Astrocyte (in vitro differentiated cells and primary cell): ENCODE results near the gene PLB1. TPM values are rescaled to one million over a fixed set of nuclear protein-coding genes. Genes with fewer than 3 reads are reported as not detected.

Experiments used
- DNase-seq: peaks from one replicate; pipeline ENCODE4 v3.0.0-alpha.2; 2010; ENCODE audit warnings: low read depth
- FAIRE-seq: peaks from 2 replicates; lab custom pipeline; 2011; peaks lifted over from hg19 to GRCh38; lab: Jason Lieb, UNC
- H2AFZ ChIP-seq: 2 replicates; pipeline ENCODE4 v1.6.0; 2012; ENCODE audit warnings: low read depth, low read length, inconsistent platforms
- H3K27ac ChIP-seq: 2 replicates; pipeline ENCODE4 v1.5.1; 2011; ENCODE audit warnings: low read depth, low read length, inconsistent platforms
- H3K27me3 ChIP-seq: 2 replicates; pipeline ENCODE4 v1.6.0; 2011; ENCODE audit warnings: low read length, inconsistent platforms; ENCODE audit not compliant: insufficient read depth
- H3K36me3 ChIP-seq: 2 replicates; pipeline ENCODE4 v1.5.1; 2011; ENCODE audit warnings: low read length, inconsistent platforms; ENCODE audit not compliant: insufficient read depth
- H3K4me1 ChIP-seq: 2 replicates; pipeline ENCODE4 v1.5.1; 2011; ENCODE audit warnings: low read length, inconsistent platforms; ENCODE audit not compliant: insufficient read depth
- H3K4me2 ChIP-seq: 2 replicates; pipeline ENCODE4 v1.6.0; 2012; ENCODE audit warnings: low read length, inconsistent platforms
- H3K4me3 ChIP-seq: 2 replicates; pipeline ENCODE4 v1.5.1; 2011; ENCODE audit warnings: low read depth, mild to moderate bottlenecking, low read length, inconsistent platforms; ENCODE audit not compliant: insufficient read depth
- H3K79me2 ChIP-seq: 2 replicates; pipeline ENCODE4 v1.6.0; 2012; ENCODE audit warnings: mild to moderate bottlenecking, low read length, inconsistent platforms; ENCODE audit not compliant: insufficient read depth
- H3K9ac ChIP-seq: 2 replicates; pipeline ENCODE4 v1.6.0; 2012; ENCODE audit warnings: mild to moderate bottlenecking, low read length, inconsistent platforms
- H3K9me3 ChIP-seq: 2 replicates; pipeline ENCODE4 v1.5.1; 2012; ENCODE audit warnings: low read depth, mild to moderate bottlenecking, low read length, inconsistent platforms; ENCODE audit not compliant: insufficient read depth
- H4K20me1 ChIP-seq: 2 replicates; pipeline ENCODE4 v1.6.0; 2012; ENCODE audit warnings: low read length, inconsistent platforms; ENCODE audit not compliant: insufficient read depth
- H3K27ac Mint-ChIP-seq: one replicate; pipeline ENCODE4 v1.8.0; 2021; ENCODE audit warnings: mild to moderate bottlenecking, mixed read lengths; ENCODE audit not compliant: unreplicated experiment
- H3K27me3 Mint-ChIP-seq: one replicate; pipeline ENCODE4 v1.8.0; 2021; ENCODE audit warnings: low read depth, mixed read lengths; ENCODE audit not compliant: unreplicated experiment
- H3K36me3 Mint-ChIP-seq: one replicate; pipeline ENCODE4 v1.8.0; 2021; ENCODE audit warnings: low read depth, mixed read lengths; ENCODE audit not compliant: unreplicated experiment
- H3K4me1 Mint-ChIP-seq: one replicate; pipeline ENCODE4 v1.8.0; 2021; ENCODE audit warnings: low read depth, mixed read lengths; ENCODE audit not compliant: unreplicated experiment
- H3K4me3 Mint-ChIP-seq: one replicate; pipeline ENCODE4 v1.8.0; 2021; ENCODE audit warnings: mild to moderate bottlenecking, moderate library complexity, mixed read lengths; ENCODE audit not compliant: unreplicated experiment
- H3K9me3 Mint-ChIP-seq: one replicate; pipeline ENCODE4 v1.8.0; 2021; ENCODE audit warnings: mild to moderate bottlenecking, mixed read lengths; ENCODE audit not compliant: unreplicated experiment
- EZH2 ChIP-seq: IDR thresholded peaks from 2 replicates; pipeline ENCODE4 v1.6.1; 2012; ENCODE audit warnings: mild to moderate bottlenecking, low read length, inconsistent platforms; ENCODE audit not compliant: insufficient read depth
- total RNA-seq: library from RNA; stranded (reverse); gene quantifications from 2 replicates; pipeline ENCODE4 v1.2.1, GENCODE V29; 2021
- TF ChIP-seq, protein P1 (sequence below): IDR thresholded peaks from 2 replicates; pipeline ENCODE4 v1.5.1; 2011; ENCODE audit warnings: low read depth, mild to moderate bottlenecking, inconsistent platforms, low read length, moderate library complexity; ENCODE audit not compliant: insufficient read depth

PLB1 gene
- total RNA-seq, 1 donor from 2014 or later = 0.98 TPM

- Histone ChIP-seq H3K4me3 (no peak overlapping the region), H4K20me1 (no peaks in the 10 kb centered on the region), H3K4me1 (peaks cover 6% of the 10 kb centered on the region), H2AFZ (no peak overlapping the region), H3K27ac (no peak overlapping the region), H3K9ac (no peak overlapping the region), H3K9me3 (no peaks in the 10 kb centered on the region), H3K4me2 (no peak overlapping the region), H3K27me3 (no peaks in the 10 kb centered on the region), H3K79me2 (no peaks in the 10 kb centered on the region), H3K36me3 (no peaks in the 10 kb centered on the region)
- Mint-ChIP-seq H3K4me3 (no peak overlapping the region), H3K27me3 (no peaks in the 10 kb centered on the region), H3K36me3 (peaks cover 4% of the 10 kb centered on the region), H3K9me3 (peaks cover 16% of the 10 kb centered on the region), H3K27ac (no peak overlapping the region), H3K4me1 (peaks cover 11% of the 10 kb centered on the region)
- no peak for DNase-seq
- no peak for TF ChIP-seq EZH2
- TF ChIP-seq, protein P1, sequence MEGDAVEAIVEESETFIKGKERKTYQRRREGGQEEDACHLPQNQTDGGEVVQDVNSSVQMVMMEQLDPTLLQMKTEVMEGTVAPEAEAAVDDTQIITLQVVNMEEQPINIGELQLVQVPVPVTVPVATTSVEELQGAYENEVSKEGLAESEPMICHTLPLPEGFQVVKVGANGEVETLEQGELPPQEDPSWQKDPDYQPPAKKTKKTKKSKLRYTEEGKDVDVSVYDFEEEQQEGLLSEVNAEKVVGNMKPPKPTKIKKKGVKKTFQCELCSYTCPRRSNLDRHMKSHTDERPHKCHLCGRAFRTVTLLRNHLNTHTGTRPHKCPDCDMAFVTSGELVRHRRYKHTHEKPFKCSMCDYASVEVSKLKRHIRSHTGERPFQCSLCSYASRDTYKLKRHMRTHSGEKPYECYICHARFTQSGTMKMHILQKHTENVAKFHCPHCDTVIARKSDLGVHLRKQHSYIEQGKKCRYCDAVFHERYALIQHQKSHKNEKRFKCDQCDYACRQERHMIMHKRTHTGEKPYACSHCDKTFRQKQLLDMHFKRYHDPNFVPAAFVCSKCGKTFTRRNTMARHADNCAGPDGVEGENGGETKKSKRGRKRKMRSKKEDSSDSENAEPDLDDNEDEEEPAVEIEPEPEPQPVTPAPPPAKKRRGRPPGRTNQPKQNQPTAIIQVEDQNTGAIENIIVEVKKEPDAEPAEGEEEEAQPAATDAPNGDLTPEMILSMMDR = no peak
- no peak for FAIRE-seq
These were observed 177.5 kb downstream of the PLB1 start for GRCh38 chr2:28673338-28673737.

- Histone ChIP-seq H2AFZ (no peak overlapping the region), H3K4me2 (peak overlapping the region; percentile 39), H4K20me1 (no peaks in the 10 kb centered on the region), H3K4me1 (peaks cover 6% of the 10 kb centered on the region), H3K27me3 (no peaks in the 10 kb centered on the region), H3K36me3 (no peaks in the 10 kb centered on the region), H3K27ac (no peak overlapping the region), H3K9ac (no peak overlapping the region), H3K9me3 (no peaks in the 10 kb centered on the region), H3K4me3 (no peak overlapping the region), H3K79me2 (no peaks in the 10 kb centered on the region)
- no peaks in the 10 kb centered on the region for H3K27me3 Mint-ChIP-seq
- FAIRE-seq (no peak), DNase-seq (peak; percentile 57)
- peaks cover 4% of the 10 kb centered on the region for H3K36me3 Mint-ChIP-seq
- H3K27ac Mint-ChIP-seq = peak overlapping the region; percentile 23
- TF ChIP-seq EZH2 = no peak
- TF ChIP-seq, protein P1 = no peak
- H3K4me3 Mint-ChIP-seq = no peak overlapping the region
- peaks cover 16% of the 10 kb centered on the region for H3K9me3 Mint-ChIP-seq
- H3K4me1 Mint-ChIP-seq = peaks cover 11% of the 10 kb centered on the region
These were observed 178.3 kb downstream of the PLB1 start for GRCh38 chr2:28674062-28674712.

- Mint-ChIP-seq H3K9me3 (peaks cover 13% of the 10 kb centered on the region), H3K36me3 (peaks cover 4% of the 10 kb centered on the region), H3K4me3 (no peak overlapping the region), H3K27me3 (peaks cover 2% of the 10 kb centered on the region), H3K27ac (peak overlapping the region; percentile 23), H3K4me1 (peaks cover 15% of the 10 kb centered on the region)
- Histone ChIP-seq H3K79me2 (no peaks in the 10 kb centered on the region), H4K20me1 (no peaks in the 10 kb centered on the region), H3K4me1 (peaks cover 6% of the 10 kb centered on the region), H3K4me3 (no peak overlapping the region), H3K9ac (no peak overlapping the region), H3K9me3 (no peaks in the 10 kb centered on the region), H2AFZ (no peak overlapping the region), H3K4me2 (peak overlapping the region; percentile 15), H3K27me3 (no peaks in the 10 kb centered on the region), H3K27ac (no peak overlapping the region), H3K36me3 (no peaks in the 10 kb centered on the region)
- DNase-seq = no peak
- FAIRE-seq = no peak
- TF ChIP-seq EZH2 = no peak
- TF ChIP-seq, protein P1 = no peak
These were observed 178.8 kb downstream of the PLB1 start for GRCh38 chr2:28674713-28675068.
